Esophagus muscularis mucosa (tissue), 4 donors: ENCODE data around the gene MAN2B1.

Experiments used
- CTCF ChIP-seq, 3 experiments: fragments of 200-600 bp in 2 of 3; fragments of 450-650 bp in 1 of 3; sonication (generic) in 2 of 3; IDR thresholded peaks; one replicate each; pipeline ENCODE4 v1.5.1; 2017 to 2019; ENCODE audit warnings: antibody characterized with exemption in 3 of 3, mild to moderate bottlenecking in 2 of 3, moderate library complexity in 1 of 3
- EP300 ChIP-seq: sonication (generic); formaldehyde crosslinking; IDR thresholded peaks from one replicate; pipeline ENCODE4 v1.6.1; 2017; ENCODE audit warnings: antibody characterized with exemption
- POLR2A ChIP-seq: fragments of 450-650 bp; IDR thresholded peaks from one replicate; pipeline ENCODE4 v1.6.1; 2017; ENCODE audit warnings: antibody characterized with exemption, moderate library complexity, mild to moderate bottlenecking, low read depth
- POLR2AphosphoS5 ChIP-seq, 2 donors: sonication (generic); formaldehyde crosslinking; IDR thresholded peaks; one replicate each; pipeline ENCODE4 v1.6.1; 2017; ENCODE audit warnings: antibody characterized with exemption in 2 of 2

DNA sequence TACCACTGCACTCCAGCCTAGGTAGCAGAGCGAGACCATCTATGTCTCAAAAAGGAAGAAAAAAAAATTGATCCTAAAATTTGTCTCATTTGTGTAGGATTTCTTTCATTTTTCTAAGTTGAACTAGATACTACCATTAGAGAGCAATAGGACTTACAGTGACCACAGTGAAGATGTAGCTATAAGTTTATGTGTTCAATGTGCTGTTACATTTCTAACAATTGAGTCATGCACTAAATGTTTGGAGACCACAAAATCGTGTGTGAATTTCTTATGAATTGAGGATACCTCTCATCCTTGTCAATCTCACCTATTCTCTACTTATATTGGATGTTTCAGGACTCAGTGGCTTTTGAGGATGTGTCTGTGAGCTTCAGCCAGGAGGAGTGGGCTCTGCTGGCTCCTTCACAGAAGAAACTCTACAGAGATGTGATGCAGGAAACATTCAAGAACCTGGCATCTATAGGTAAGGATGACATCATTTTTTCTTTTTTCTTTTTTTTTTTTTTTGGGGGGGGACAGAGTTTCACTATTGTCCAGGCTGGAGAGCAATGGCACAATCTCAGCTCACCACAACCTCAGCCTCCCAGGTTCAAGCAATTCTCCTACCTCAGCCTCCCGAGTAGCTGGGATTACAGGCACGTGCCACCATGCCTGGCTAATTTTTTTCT is 43.0 kb downstream of the MAN2B1 start:
- TF ChIP-seq EP300 (no peak), POLR2A (no peak), CTCF (IDR thresholded peaks at IDR 0.05) (no peak), POLR2AphosphoS5 (IDR thresholded peaks at IDR 0.05) (no peak)
